ENCODE measurements around the gene PASD1. TPM values are rescaled to one million over a fixed set of nuclear protein-coding genes. Genes with fewer than 3 reads are reported as not detected.
"Not testable (repeated sequence)": the region's sequence is repeated elsewhere in the genome, so short reads cannot be mapped to it uniquely, and the experiment has no call there.

Gene PASD1, protein sequence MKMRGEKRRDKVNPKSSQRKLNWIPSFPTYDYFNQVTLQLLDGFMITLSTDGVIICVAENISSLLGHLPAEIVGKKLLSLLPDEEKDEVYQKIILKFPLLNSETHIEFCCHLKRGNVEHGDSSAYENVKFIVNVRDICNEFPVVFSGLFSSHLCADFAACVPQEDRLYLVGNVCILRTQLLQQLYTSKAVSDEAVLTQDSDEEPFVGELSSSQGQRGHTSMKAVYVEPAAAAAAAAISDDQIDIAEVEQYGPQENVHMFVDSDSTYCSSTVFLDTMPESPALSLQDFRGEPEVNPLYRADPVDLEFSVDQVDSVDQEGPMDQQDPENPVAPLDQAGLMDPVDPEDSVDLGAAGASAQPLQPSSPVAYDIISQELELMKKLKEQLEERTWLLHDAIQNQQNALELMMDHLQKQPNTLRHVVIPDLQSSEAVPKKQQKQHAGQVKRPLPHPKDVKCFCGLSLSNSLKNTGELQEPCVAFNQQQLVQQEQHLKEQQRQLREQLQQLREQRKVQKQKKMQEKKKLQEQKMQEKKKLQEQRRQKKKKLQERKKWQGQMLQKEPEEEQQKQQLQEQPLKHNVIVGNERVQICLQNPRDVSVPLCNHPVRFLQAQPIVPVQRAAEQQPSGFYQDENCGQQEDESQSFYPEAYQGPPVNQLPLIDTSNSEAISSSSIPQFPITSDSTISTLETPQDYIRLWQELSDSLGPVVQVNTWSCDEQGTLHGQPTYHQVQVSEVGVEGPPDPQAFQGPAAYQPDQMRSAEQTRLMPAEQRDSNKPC
- total RNA-seq = not detected

DNA sequence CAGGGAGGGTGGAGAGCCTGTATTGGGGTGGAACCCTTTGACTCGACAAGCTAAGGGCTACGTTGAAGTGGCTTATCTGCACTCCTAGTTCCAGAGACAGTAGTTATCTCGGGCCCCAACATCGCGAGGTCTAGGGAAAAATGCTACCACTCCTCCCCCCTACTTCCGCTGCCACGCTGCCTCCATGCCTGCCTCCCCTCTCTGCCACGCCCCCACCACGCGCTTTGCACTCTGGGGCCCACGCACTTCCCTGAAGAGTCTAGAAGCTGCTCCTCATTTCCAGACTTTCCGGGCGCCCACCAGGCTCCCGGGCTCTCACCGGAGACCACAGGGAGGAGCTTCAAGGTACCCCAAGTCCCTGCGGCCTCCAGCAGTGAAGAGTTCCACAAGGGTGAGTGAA is at the start of gene PASD1:
TSS of gene PASD1 (plus strand) at position 227 of the 400 bp plus-strand sequence. CDS start 37,879 bp downstream, outside the sequence.
- Mint-ChIP-seq H3K9me3 (no peaks in the 10 kb centered on the region), H3K36me3 (no peaks in the 10 kb centered on the region), H3K27me3 (no peaks in the 10 kb centered on the region), H3K4me1 (ENCODE audit: low read depth in 2 of 2) (no peaks in the 10 kb centered on the region), H3K4me3 (no peak within 1 kb of the TSS), H3K27ac (no peak within 1 kb of the TSS)
- ATAC-seq = no peak
- no peak for DNase-seq (ENCODE audit: low spot score)

- H3K4me3 Mint-ChIP-seq = no peak overlapping the region
- no peaks in the 10 kb centered on the region for H3K4me1 Mint-ChIP-seq (ENCODE audit: low read depth in 2 of 2)
- DNase-seq (ENCODE audit: low spot score) (no peak), ATAC-seq (peak in 1 of 2 donors; percentile 20)
- H3K27ac Mint-ChIP-seq = no peak overlapping the region
- H3K27me3 Mint-ChIP-seq = peaks cover 11 to 15% of the 10 kb centered on the region in 2 donors
- H3K36me3 Mint-ChIP-seq = no peaks in the 10 kb centered on the region
- no peaks in the 10 kb centered on the region for H3K9me3 Mint-ChIP-seq
These were observed 48.2 kb upstream of the PASD1 start for GRCh38 chrX:151515237-151515636.

DNA sequence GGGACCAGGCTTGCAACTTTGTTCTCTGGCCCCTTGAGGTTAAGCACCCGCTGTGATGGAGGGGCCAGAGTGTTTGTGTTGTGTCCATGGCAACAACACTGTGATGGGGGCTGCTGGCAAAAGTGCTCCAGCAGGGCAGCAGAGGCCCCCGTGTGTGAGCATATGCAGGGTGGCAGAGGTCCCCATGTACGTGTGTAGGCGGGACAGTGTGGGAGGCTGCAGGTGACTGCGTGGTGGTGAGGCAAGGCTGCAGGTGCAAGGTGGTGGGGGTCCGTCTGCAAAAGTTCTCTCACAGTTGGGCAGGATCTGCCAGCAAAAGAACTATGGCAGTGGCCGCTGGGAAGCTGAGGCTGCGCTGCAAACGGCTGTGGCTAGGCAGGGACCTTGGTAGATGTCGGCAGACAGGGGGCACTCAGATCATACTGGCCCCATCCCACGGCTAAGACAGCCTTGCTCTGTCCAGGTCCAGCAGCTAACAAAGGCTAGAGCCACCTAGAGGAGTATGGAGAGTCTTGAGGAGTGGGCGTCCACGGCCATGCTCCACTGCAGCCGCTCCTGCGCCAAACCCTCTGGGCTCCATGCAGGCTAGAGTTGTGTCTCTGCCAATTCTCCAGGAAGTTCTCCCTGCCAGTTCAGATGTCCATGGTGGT is 46.8 kb upstream of the PASD1 start:
- Mint-ChIP-seq H3K27ac (no peak overlapping the region), H3K4me3 (no peak overlapping the region), H3K27me3 (peaks cover 10 to 11% of the 10 kb centered on the region in 2 donors), H3K4me1 (ENCODE audit: low read depth in 2 of 2) (no peaks in the 10 kb centered on the region), H3K9me3 (no peaks in the 10 kb centered on the region), H3K36me3 (no peaks in the 10 kb centered on the region)
- DNase-seq (ENCODE audit: low spot score) (no peak), ATAC-seq (peak in 1 of 2 donors; percentile 50)

DNA sequence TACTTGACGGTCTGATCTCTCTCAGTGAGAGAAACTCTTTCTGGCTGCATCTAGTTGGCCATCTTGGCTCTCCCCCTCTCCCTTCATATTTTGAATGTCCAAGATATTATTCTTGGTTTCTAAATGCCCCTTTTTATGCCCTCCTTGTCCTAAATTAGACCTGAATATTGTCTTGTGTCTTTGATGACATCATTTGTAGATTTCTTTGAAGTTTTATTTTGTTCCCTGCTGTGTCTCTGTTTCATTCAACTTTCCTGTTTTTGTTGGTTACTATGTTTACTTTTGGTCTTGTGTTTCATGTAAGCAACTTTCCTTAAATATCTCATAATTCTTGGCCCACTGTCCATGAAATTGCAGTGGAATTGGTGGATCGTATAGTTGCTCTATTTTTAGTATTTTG is 46.1 kb upstream of the PASD1 start:
- no peak overlapping the region for H3K27ac Mint-ChIP-seq
- no peak overlapping the region for H3K4me3 Mint-ChIP-seq

GRCh38 chrX:151523351-151523750 is 40.1 kb upstream of the PASD1 start:
- Mint-ChIP-seq H3K4me1 (ENCODE audit: low read depth in 2 of 2) (no peaks in the 10 kb centered on the region), H3K27me3 (peaks cover 4 to 16% of the 10 kb centered on the region in 2 donors), H3K9me3 (no peaks in the 10 kb centered on the region), H3K36me3 (no peaks in the 10 kb centered on the region), H3K27ac (no peak overlapping the region), H3K4me3 (no peak overlapping the region)
- no peak for ATAC-seq
- no peak for DNase-seq (ENCODE audit: low spot score)

More for the DNA sequence above, 46.1 kb upstream of the PASD1 start:
- no peaks in the 10 kb centered on the region for H3K4me1 Mint-ChIP-seq (ENCODE audit: low read depth in 2 of 2)
- peaks cover 11 to 12% of the 10 kb centered on the region in 2 donors for H3K27me3 Mint-ChIP-seq
- DNase-seq (ENCODE audit: low spot score) (no peak), ATAC-seq (no peak)
- no peaks in the 10 kb centered on the region for H3K36me3 Mint-ChIP-seq
- no peaks in the 10 kb centered on the region for H3K9me3 Mint-ChIP-seq

DNA sequence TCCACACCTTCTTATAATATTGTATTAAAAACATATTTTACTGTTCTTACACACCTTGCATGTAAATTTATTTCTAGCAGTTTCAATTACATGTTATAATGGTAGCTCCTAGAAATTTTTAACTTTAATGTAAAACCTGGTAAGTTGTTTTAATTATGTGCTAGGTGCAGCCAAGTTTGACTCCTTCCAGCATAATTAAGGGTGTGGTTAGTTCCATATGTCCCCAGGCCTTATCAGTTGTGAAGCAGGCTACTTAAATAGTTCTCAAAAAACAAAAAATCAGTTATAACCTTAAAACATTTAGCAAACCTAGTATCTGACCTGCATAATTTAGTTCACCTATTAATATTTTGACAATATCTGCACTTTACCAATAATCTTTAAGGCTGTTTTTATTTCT is 26.9 kb upstream of the PASD1 start:
- DNase-seq (ENCODE audit: low spot score) (no peak), ATAC-seq (no peak)
- Mint-ChIP-seq H3K27ac (no peak overlapping the region), H3K9me3 (no peaks in the 10 kb centered on the region), H3K4me3 (no peak overlapping the region), H3K36me3 (no peaks in the 10 kb centered on the region), H3K27me3 (peaks cover 10 to 18% of the 10 kb centered on the region in 2 donors), H3K4me1 (ENCODE audit: low read depth in 2 of 2) (no peaks in the 10 kb centered on the region)

- Mint-ChIP-seq H3K27ac (no peak overlapping the region), H3K9me3 (no peaks in the 10 kb centered on the region), H3K4me1 (ENCODE audit: low read depth in 2 of 2) (no peaks in the 10 kb centered on the region), H3K27me3 (peaks cover 9 to 14% of the 10 kb centered on the region in 2 donors), H3K36me3 (no peaks in the 10 kb centered on the region), H3K4me3 (no peak overlapping the region)
- no peak for DNase-seq (ENCODE audit: low spot score)
- no peak for ATAC-seq
These were observed 25.9 kb upstream of the PASD1 start for GRCh38 chrX:151537572-151537971.

DNA sequence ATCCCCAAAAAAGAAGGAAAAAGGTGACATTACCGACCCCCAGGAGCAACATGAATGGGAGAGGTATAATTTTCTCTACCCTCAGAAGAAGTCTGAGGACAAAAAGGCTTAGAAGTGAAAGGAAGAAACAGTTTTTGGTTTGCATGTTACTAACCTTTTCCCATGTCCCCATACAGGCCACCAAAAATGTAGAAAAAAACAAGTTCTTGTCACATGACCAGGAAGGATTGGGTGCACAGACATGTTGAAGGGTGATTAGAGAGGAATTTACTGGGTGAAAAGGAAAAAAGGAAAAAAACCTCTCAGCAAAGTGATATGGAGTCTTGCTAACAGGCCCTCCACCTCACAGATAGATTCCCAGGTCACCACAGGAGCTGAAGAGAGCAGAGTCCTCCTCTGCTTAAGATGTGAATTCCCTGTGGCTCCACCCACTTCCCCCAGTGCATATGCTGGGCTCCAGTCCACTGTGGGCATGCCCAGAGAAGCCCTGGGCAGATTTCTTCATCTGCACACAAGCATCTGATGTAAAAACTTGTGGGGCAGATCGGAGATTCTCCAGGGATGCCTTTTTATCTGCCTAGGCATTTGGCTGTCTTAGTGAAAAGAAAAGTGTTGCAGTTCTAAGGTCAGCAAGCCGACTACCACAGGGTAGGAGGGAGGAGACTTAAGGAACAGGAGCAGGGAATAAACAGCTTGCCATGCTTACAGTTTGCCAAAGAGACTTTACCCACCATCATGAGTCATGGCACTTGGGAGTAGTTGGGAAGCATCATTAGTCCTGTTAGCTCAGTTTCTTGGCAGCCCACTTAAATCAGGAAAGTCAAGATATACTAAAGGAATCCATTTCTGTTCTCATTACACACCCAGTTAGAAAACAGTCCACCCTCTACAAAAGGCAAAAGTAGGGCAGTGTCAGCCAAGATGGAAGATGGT is 25.0 kb upstream of the PASD1 start:
- no peaks in the 10 kb centered on the region for H3K9me3 Mint-ChIP-seq
- H3K4me3 Mint-ChIP-seq = no peak overlapping the region
- no peaks in the 10 kb centered on the region for H3K4me1 Mint-ChIP-seq (ENCODE audit: low read depth in 2 of 2)
- H3K27me3 Mint-ChIP-seq = peaks cover under 1 to 6% of the 10 kb centered on the region in 2 donors
- H3K36me3 Mint-ChIP-seq = no peaks in the 10 kb centered on the region
- DNase-seq (ENCODE audit: low spot score) (no peak), ATAC-seq (no peak)
- no peak overlapping the region for H3K27ac Mint-ChIP-seq

- H3K36me3 Mint-ChIP-seq = no peaks in the 10 kb centered on the region
- H3K27me3 Mint-ChIP-seq = peaks cover 1 to 13% of the 10 kb centered on the region in 2 donors
- H3K9me3 Mint-ChIP-seq = no peaks in the 10 kb centered on the region
- no peak for ATAC-seq
- no peak for DNase-seq (ENCODE audit: low spot score)
- no peak overlapping the region for H3K4me3 Mint-ChIP-seq
- H3K27ac Mint-ChIP-seq = no peak overlapping the region
- H3K4me1 Mint-ChIP-seq (ENCODE audit: low read depth in 2 of 2) = no peaks in the 10 kb centered on the region
These were observed 19.8 kb upstream of the PASD1 start for GRCh38 chrX:151543706-151544105.

DNA sequence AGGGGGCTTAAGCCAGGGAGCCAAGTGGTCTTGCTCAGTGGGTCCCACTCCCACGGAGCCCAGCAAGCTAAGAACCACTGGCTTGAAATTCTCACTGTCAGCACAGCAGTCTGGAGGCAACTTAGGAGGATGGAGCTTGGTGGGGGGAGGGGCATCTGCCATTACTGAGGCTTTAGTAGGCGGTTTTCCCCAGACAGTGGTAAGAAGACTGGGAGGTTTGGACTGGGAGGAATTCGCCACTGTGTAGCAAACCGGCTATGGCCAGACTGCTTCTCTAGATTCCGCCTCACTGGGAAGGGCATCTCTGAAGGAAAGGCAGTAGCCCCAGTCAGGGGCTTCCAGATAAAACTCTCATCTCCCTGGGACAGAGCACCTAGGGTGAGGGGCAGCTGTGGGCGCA is 17.2 kb upstream of the PASD1 start:
- peaks cover 6 to 17% of the 10 kb centered on the region in 2 donors for H3K27me3 Mint-ChIP-seq
- not testable (repeated sequence) for H3K36me3 Mint-ChIP-seq; H3K9me3 Mint-ChIP-seq; H3K4me3 Mint-ChIP-seq; H3K4me1 Mint-ChIP-seq (ENCODE audit: low read depth in 2 of 2); ATAC-seq; DNase-seq (ENCODE audit: low spot score); H3K27ac Mint-ChIP-seq

DNA sequence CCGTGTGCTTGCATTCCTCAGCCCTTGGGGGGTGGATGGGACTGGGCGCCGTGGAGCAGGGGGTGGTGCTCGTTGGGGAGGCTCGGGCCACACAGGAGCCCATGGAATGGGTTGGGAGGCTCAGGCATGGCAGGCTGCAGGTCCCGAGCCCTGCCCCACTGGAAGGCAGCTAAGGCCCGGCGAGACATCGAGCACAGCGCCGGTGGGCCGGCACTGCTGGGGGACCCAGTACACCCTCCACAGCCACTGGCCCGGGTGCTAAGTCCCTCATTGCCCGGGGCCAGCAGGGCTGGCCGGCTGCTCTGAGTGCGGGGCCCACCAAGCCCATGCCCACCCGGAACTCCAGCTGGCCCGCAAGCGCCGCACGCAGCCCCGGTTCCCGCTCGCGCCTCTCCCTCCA is 12.3 kb upstream of the PASD1 start:
- H3K4me3 Mint-ChIP-seq; H3K9me3 Mint-ChIP-seq; H3K36me3 Mint-ChIP-seq; ATAC-seq; H3K27ac Mint-ChIP-seq; DNase-seq (ENCODE audit: low spot score); H3K4me1 Mint-ChIP-seq (ENCODE audit: low read depth in 2 of 2): not testable (repeated sequence)
- H3K27me3 Mint-ChIP-seq = peaks cover 6 to 13% of the 10 kb centered on the region in 2 donors

- no peaks in the 10 kb centered on the region for H3K9me3 Mint-ChIP-seq
- no peaks in the 10 kb centered on the region for H3K36me3 Mint-ChIP-seq
- peaks cover 6 to 7% of the 10 kb centered on the region in 2 donors for H3K27me3 Mint-ChIP-seq
- DNase-seq (ENCODE audit: low spot score) = no peak
- no peaks in the 10 kb centered on the region for H3K4me1 Mint-ChIP-seq (ENCODE audit: low read depth in 2 of 2)
- ATAC-seq = no peak
- H3K4me3 Mint-ChIP-seq = no peak overlapping the region
- no peak overlapping the region for H3K27ac Mint-ChIP-seq
These were observed 10.7 kb upstream of the PASD1 start for GRCh38 chrX:151552743-151553142.

DNA sequence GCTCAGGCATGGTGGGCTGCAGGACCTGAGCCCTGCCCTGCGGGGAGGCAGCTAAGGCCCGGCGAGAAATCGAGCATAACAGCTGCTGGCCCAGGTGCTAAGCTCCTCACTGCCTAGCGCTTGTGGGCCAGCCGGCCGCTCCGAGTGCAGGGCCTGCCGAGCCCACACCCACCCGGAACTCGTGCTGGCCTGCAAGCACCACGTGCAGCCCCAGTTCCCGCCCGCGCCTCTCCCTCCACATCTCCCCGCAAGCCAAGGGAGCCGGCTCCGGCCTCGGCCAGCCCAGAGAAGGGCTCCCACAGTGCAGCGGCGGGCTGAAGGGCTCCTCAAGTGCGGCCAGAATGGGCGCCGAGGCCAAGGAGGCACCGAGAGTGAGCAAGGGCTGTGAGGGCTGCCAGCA is 8.2 kb upstream of the PASD1 start:
- not testable (repeated sequence) for ATAC-seq; H3K4me3 Mint-ChIP-seq; DNase-seq (ENCODE audit: low spot score); H3K4me1 Mint-ChIP-seq (ENCODE audit: low read depth in 2 of 2); H3K27me3 Mint-ChIP-seq; H3K36me3 Mint-ChIP-seq; H3K27ac Mint-ChIP-seq; H3K9me3 Mint-ChIP-seq
